Calu3 (cell line): ENCODE data around the gene EPS8L2. TPM values are rescaled to one million over a fixed set of nuclear protein-coding genes. Genes with fewer than 3 reads are reported as not detected.
"Not testable (repeated sequence)": the region's sequence is repeated elsewhere in the genome, so short reads cannot be mapped to it uniquely, and the experiment has no call there.

ENCODE experiments used
- BruUV-seq: library from RNA; stranded (reverse); fragments of 400-500 nt; replicated peaks from 2 replicates; lab custom pipeline; 2021; lab: Mats Ljungman, UMichigan
- CTCF ChIA-PET: fragments of 300-600 bp; sonication (Branson Sonifier 250); formaldehyde crosslinking; loops from one replicate; lab custom pipeline; 2022; ENCODE audit warnings: antibody characterized with exemption; lab: Charles Lee
- DNase-seq: peaks from one replicate; pipeline ENCODE4 v3.0.0; 2022
- H3K27ac Mint-ChIP-seq: one replicate; pipeline ENCODE4 v1.8.0; 2022; ENCODE audit warnings: mixed read lengths; ENCODE audit not compliant: unreplicated experiment
- H3K27me3 Mint-ChIP-seq: one replicate; pipeline ENCODE4 v1.8.0; 2022; ENCODE audit warnings: mixed read lengths; ENCODE audit not compliant: unreplicated experiment
- H3K36me3 Mint-ChIP-seq: one replicate; pipeline ENCODE4 v1.8.0; 2022; ENCODE audit warnings: mild to moderate bottlenecking, moderate library complexity, mixed read lengths; ENCODE audit not compliant: insufficient read depth, unreplicated experiment
- H3K4me1 Mint-ChIP-seq: one replicate; pipeline ENCODE4 v1.8.0; 2022; ENCODE audit warnings: mild to moderate bottlenecking, low read depth, mixed read lengths; ENCODE audit not compliant: unreplicated experiment
- H3K4me3 Mint-ChIP-seq: one replicate; pipeline ENCODE4 v1.8.0; 2022; ENCODE audit warnings: mild to moderate bottlenecking, low read depth, moderate library complexity, mixed read lengths; ENCODE audit not compliant: unreplicated experiment
- H3K9me3 Mint-ChIP-seq: one replicate; pipeline ENCODE4 v1.8.0; 2022; ENCODE audit warnings: low read depth, mixed read lengths; ENCODE audit not compliant: unreplicated experiment
- intact Hi-C: fragments of 100-400 bp; cut with micrococcal nuclease; formaldehyde crosslinking; loops from one replicate; pipeline ENCODE4 v1.10.0; 2022; ENCODE audit not compliant: unreplicated experiment
- total RNA-seq: library from RNA; stranded (reverse); gene quantifications from 2 replicates; pipeline ENCODE4 v1.2.3, GENCODE V29; 2022
- TF ChIP-seq, protein P1 (sequence below): fragments of 200-600 bp; IDR thresholded peaks from one replicate; pipeline ENCODE4 v1.8.0; 2022; ENCODE audit warnings: antibody characterized with exemption; ENCODE audit not compliant: unreplicated experiment

Gene EPS8L2
- total RNA-seq, 1 experiment from 2014 or later, result 212 TPM

DNA sequence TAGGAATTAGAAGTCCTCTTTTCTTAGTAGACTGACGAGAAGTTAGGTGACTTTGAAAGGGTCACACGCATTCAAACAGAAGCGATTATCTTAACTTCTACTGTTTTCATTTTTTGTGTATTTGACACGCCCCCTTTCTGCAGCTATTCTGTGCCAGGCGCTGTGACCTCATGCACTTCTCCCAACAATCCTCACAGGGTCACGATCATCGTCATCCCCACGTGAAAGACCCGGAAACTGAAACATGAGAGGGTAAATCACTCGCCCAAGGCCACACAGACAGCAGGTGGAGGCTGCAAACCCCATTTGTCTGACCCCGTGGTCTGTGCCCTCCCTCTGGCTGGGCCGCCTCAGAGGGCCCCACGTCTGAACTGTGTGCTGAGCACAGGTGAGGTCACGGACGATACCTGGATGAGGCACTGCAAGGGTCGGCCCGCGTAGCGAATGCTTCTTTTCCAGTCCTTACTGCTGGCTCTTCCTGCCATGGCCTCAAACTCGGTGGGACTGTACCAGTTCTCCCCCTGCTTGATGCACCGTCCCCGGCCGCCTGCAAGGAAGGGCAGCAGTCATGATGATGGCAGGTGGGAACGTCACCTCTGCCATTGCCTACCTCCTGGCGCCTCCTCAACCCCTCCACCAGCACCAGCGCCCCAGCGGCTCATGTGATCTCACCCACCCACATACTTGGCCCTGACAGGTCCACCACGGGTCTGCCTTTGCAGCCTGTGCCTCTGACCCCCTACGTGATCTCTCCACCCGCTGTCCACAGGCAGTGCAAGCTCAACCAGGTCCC is 19.4 kb upstream of the EPS8L2 start:
- CTCF ChIA-PET, result no interaction called here
- H3K27ac Mint-ChIP-seq, result no peak overlapping the region

DNA sequence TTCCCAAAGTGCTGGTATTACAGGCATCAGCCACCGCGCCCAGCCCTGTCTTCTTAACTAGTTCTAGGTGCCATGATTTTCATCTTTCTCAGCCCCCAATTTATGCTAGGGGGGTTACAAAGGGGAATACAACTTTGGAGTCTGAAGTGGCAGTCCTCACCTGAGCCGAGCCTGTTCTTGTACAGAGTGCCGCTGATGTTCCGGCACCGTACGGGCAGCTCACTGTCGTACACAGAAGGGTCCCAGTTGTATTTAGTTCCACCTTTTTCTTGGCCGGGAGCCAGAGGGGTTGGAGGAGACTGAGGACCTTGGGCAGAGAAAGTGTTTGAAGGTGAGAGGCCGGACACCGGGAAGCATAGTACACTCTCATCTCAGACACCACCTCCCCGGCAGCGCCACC is 18.3 kb upstream of the EPS8L2 start:
- no TSS peak for BruUV-seq
- no peaks in the 10 kb centered on the region for H3K27me3 Mint-ChIP-seq
- H3K27ac Mint-ChIP-seq, result no peak overlapping the region
- peaks cover 60% of the 10 kb centered on the region for H3K36me3 Mint-ChIP-seq
- no peak for DNase-seq
- no peaks in the 10 kb centered on the region for H3K9me3 Mint-ChIP-seq
- H3K4me1 Mint-ChIP-seq, result no peaks in the 10 kb centered on the region
- intact Hi-C loops, result no loop called here
- TF ChIP-seq, protein P1, sequence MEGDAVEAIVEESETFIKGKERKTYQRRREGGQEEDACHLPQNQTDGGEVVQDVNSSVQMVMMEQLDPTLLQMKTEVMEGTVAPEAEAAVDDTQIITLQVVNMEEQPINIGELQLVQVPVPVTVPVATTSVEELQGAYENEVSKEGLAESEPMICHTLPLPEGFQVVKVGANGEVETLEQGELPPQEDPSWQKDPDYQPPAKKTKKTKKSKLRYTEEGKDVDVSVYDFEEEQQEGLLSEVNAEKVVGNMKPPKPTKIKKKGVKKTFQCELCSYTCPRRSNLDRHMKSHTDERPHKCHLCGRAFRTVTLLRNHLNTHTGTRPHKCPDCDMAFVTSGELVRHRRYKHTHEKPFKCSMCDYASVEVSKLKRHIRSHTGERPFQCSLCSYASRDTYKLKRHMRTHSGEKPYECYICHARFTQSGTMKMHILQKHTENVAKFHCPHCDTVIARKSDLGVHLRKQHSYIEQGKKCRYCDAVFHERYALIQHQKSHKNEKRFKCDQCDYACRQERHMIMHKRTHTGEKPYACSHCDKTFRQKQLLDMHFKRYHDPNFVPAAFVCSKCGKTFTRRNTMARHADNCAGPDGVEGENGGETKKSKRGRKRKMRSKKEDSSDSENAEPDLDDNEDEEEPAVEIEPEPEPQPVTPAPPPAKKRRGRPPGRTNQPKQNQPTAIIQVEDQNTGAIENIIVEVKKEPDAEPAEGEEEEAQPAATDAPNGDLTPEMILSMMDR, result no peak
- H3K4me3 Mint-ChIP-seq, result no peak overlapping the region
- CTCF ChIA-PET, result interaction anchor here (0.5 kb wide), 1 partner anchor 22 kb away, joined by 6 read pairs; no protein-coding TSS in a partner anchor

More for the DNA sequence above, 19.4 kb upstream of the EPS8L2 start:
- Mint-ChIP-seq H3K36me3 (peaks cover 65% of the 10 kb centered on the region), H3K9me3 (no peaks in the 10 kb centered on the region), H3K4me3 (no peak overlapping the region), H3K27me3 (no peaks in the 10 kb centered on the region), H3K4me1 (no peaks in the 10 kb centered on the region)
- TF ChIP-seq, protein P1, result no peak
- DNase-seq, result no peak
- intact Hi-C loops, result no loop called here
- no TSS peak for BruUV-seq

DNA sequence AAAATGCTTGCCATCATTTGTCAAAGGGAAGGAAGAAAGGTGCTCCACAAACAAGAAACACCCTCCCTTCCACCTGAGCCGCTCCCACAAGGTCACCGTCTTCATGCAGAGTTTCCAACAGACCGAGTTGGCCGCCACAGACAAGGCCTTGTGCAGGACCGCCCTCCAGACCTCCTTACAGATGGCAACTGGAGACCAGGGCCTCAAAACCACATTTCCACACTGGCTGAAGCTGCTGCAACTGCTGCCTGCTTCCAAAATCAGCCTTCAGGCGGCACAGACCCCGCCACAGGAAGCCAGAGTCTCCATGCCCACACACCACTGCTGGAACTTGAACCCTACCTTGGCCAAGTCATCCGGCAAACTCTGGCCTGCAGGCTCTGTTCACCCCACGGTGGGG is 17.4 kb upstream of the EPS8L2 start:
- no peak overlapping the region for H3K27ac Mint-ChIP-seq
- intact Hi-C loops, result no loop called here
- peaks cover 61% of the 10 kb centered on the region for H3K36me3 Mint-ChIP-seq
- H3K4me3 Mint-ChIP-seq, result no peak overlapping the region
- TF ChIP-seq, protein P1, result no peak
- peaks cover 9% of the 10 kb centered on the region for H3K4me1 Mint-ChIP-seq
- no peaks in the 10 kb centered on the region for H3K27me3 Mint-ChIP-seq
- no peaks in the 10 kb centered on the region for H3K9me3 Mint-ChIP-seq
- BruUV-seq, result no TSS peak
- CTCF ChIA-PET, result no interaction called here
- DNase-seq, result no peak

DNA sequence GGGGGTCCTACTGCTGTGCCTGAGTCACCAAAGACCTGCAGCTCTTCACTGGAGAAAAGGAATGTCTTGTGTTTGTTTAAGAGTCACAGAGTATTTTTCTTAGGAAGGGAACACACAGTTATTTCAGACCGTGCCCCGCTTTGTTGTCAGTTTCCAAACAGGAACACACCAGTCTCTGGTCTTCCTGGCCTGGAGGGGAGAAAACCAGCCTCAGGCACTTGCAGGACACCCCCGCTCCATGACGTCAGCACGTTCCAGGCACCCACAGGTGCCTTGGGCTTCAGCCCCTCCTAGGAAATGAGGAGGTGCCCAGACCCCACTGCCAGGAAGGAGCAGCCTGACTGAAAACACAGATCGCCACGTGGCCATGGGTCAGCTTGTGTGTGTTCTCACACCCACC is 16.4 kb upstream of the EPS8L2 start:
- Mint-ChIP-seq H3K36me3 (peaks cover 61% of the 10 kb centered on the region), H3K27ac (no peak overlapping the region), H3K4me1 (peaks cover 12% of the 10 kb centered on the region), H3K4me3 (no peak overlapping the region), H3K27me3 (no peaks in the 10 kb centered on the region), H3K9me3 (no peaks in the 10 kb centered on the region)
- BruUV-seq, result no TSS peak
- TF ChIP-seq, protein P1, result no peak
- intact Hi-C loops, result no loop called here
- DNase-seq, result no peak
- CTCF ChIA-PET, result no interaction called here

DNA sequence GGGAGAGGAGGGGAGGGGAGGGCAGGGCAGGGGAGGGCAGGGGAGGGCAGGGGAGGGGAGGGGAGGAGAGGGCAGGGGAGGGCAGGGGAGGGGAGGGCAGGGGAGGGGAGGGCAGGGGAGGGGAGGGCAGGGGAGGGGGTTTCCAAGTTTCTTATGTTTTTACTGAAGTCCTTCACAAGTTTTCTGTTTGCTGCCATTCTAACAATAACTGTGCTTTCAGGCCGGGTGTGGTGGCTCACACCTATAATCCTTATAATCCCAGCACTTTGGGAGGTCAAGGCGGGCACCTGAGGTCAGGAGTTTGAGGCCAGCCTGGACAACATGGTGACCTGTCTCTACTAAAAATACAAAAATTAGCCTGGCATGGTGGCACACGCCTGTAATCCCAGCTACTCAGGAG is 15.8 kb upstream of the EPS8L2 start:
- H3K4me3 Mint-ChIP-seq, H3K27me3 Mint-ChIP-seq, DNase-seq, H3K27ac Mint-ChIP-seq, intact Hi-C loops, CTCF ChIA-PET, BruUV-seq, H3K9me3 Mint-ChIP-seq: not testable (repeated sequence)
- Mint-ChIP-seq H3K36me3 (peaks cover 64% of the 10 kb centered on the region), H3K4me1 (peaks cover 12% of the 10 kb centered on the region)
